Osteocyte (in vitro differentiated cells): ENCODE results near the gene STOML2. TPM values are rescaled to one million over a fixed set of nuclear protein-coding genes. Genes with fewer than 3 reads are reported as not detected.
A peak's percentile ranks its signal among the peaks of the same experiment; 100 is the strongest.

Source experiments
- DNase-seq: peaks from one replicate; pipeline ENCODE4 v3.0.0; 2021; ENCODE audit warnings: mixed read lengths; ENCODE audit not compliant: unreplicated experiment; ENCODE audit errors: extremely low spot score
- H3K27ac Mint-ChIP-seq: one replicate; pipeline ENCODE4 v1.8.0; 2021; ENCODE audit warnings: mild to moderate bottlenecking, mixed read lengths; ENCODE audit not compliant: unreplicated experiment
- H3K27me3 Mint-ChIP-seq: one replicate; pipeline ENCODE4 v1.8.0; 2021; ENCODE audit warnings: mixed read lengths; ENCODE audit not compliant: unreplicated experiment
- H3K36me3 Mint-ChIP-seq: one replicate; pipeline ENCODE4 v1.8.0; 2021; ENCODE audit warnings: mixed read lengths; ENCODE audit not compliant: unreplicated experiment
- H3K4me1 Mint-ChIP-seq: one replicate; pipeline ENCODE4 v1.8.0; 2021; ENCODE audit warnings: mixed read lengths; ENCODE audit not compliant: unreplicated experiment
- H3K4me3 Mint-ChIP-seq: one replicate; pipeline ENCODE4 v1.8.0; 2021; ENCODE audit warnings: mild to moderate bottlenecking, moderate library complexity, mixed read lengths; ENCODE audit not compliant: unreplicated experiment
- H3K9me3 Mint-ChIP-seq: one replicate; pipeline ENCODE4 v1.8.0; 2021; ENCODE audit warnings: mixed read lengths; ENCODE audit not compliant: unreplicated experiment
- total RNA-seq: library from RNA; stranded (reverse); gene quantifications from 2 replicates; pipeline ENCODE4 v1.2.1, GENCODE V29; 2021
- TF ChIP-seq, protein P1 (sequence below): fragments of 200-600 bp; sonication (generic); IDR thresholded peaks from 2 replicates; pipeline ENCODE4 v1.5.0; 2021; ENCODE audit warnings: antibody characterized with exemption, mild to moderate bottlenecking, moderate library complexity

STOML2 gene
- total RNA-seq, 1 donor from 2014 or later = 104 TPM

GRCh38 chr9:35106343-35106730, 3.4 kb upstream of the STOML2 start:
- Mint-ChIP-seq H3K36me3 (peaks cover 22% of the 10 kb centered on the region), H3K4me3 (no peak overlapping the region), H3K4me1 (peaks cover 38% of the 10 kb centered on the region), H3K9me3 (no peaks in the 10 kb centered on the region), H3K27ac (peak overlapping the region; percentile 23), H3K27me3 (no peaks in the 10 kb centered on the region)
- DNase-seq = no peak
- TF ChIP-seq, protein P1, sequence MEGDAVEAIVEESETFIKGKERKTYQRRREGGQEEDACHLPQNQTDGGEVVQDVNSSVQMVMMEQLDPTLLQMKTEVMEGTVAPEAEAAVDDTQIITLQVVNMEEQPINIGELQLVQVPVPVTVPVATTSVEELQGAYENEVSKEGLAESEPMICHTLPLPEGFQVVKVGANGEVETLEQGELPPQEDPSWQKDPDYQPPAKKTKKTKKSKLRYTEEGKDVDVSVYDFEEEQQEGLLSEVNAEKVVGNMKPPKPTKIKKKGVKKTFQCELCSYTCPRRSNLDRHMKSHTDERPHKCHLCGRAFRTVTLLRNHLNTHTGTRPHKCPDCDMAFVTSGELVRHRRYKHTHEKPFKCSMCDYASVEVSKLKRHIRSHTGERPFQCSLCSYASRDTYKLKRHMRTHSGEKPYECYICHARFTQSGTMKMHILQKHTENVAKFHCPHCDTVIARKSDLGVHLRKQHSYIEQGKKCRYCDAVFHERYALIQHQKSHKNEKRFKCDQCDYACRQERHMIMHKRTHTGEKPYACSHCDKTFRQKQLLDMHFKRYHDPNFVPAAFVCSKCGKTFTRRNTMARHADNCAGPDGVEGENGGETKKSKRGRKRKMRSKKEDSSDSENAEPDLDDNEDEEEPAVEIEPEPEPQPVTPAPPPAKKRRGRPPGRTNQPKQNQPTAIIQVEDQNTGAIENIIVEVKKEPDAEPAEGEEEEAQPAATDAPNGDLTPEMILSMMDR = no peak

DNA sequence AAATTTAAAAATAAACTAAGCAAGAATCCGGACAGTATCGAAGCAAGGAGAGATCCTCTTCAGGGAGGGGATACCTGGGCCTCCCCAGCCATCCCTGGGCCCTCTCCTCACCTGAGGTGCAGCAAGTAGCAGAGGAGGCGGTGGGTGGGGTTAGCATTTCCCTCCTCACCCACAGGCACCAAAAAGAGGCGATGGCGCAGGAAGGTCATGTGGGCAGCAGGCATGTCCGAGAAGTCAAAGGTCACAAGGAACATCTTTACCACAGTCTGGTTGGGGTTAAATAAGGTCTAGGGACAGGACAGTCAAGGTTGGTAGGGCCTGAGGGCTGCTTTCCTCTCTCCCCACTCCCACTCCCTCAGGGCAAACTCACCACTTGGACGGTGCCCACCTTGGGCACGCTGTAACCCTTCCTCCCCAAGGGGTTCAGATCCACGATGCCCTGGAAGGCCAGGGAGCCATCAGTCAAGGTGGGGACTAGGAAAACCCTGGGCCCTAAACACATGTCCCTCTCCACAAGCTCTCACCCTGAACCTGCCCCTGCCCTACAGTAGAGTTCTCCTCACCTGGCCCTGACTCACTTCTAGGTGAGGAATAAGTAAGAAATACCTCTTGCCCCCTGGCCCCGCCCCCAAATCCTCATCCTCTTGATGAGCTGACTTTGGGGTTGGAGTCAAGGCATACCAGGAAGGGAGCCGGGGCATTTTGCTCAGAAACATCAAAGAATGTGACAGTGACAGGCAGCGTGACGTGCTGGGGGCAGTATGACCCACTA, 2.8 kb upstream of the STOML2 start:
- peaks cover 26% of the 10 kb centered on the region for H3K36me3 Mint-ChIP-seq
- H3K4me3 Mint-ChIP-seq = no peak overlapping the region
- H3K27me3 Mint-ChIP-seq = no peaks in the 10 kb centered on the region
- H3K27ac Mint-ChIP-seq = peak overlapping the region; percentile 23
- no peak for DNase-seq
- H3K4me1 Mint-ChIP-seq = peaks cover 34% of the 10 kb centered on the region
- TF ChIP-seq, protein P1 = no peak
- no peaks in the 10 kb centered on the region for H3K9me3 Mint-ChIP-seq

GRCh38 chr9:35105126-35105525, 2.2 kb upstream of the STOML2 start:
- H3K27ac Mint-ChIP-seq = peak overlapping the region; percentile 57

GRCh38 chr9:35104586-35104985, 1.7 kb upstream of the STOML2 start:
- Mint-ChIP-seq H3K4me3 (no peak overlapping the region), H3K4me1 (peaks cover 25% of the 10 kb centered on the region), H3K36me3 (peaks cover 38% of the 10 kb centered on the region), H3K9me3 (no peaks in the 10 kb centered on the region), H3K27me3 (no peaks in the 10 kb centered on the region), H3K27ac (peak overlapping the region; percentile 99)
- TF ChIP-seq, protein P1 = no peak
- DNase-seq = no peak

More at GRCh38 chr9:35105126-35105525, 2.2 kb upstream of the STOML2 start:
- DNase-seq = no peak
- TF ChIP-seq, protein P1 = no peak
- Mint-ChIP-seq H3K27me3 (no peaks in the 10 kb centered on the region), H3K4me1 (peaks cover 30% of the 10 kb centered on the region), H3K36me3 (peaks cover 33% of the 10 kb centered on the region), H3K4me3 (no peak overlapping the region), H3K9me3 (no peaks in the 10 kb centered on the region)

GRCh38 chr9:35103660-35104191, 795 bp upstream of the STOML2 start:
- Mint-ChIP-seq H3K36me3 (peaks cover 40% of the 10 kb centered on the region), H3K27ac (peak overlapping the region; percentile 99), H3K27me3 (no peaks in the 10 kb centered on the region), H3K4me1 (peaks cover 23% of the 10 kb centered on the region), H3K4me3 (peak overlapping the region; percentile 96), H3K9me3 (no peaks in the 10 kb centered on the region)
- TF ChIP-seq, protein P1 = no peak
- DNase-seq = no peak
